Adrenal gland (tissue), 12 donors: ENCODE results near the gene RNF4. TPM values are rescaled to one million over a fixed set of nuclear protein-coding genes. Genes with fewer than 3 reads are reported as not detected.

ENCODE experiments used
- DNase-seq, 7 donors: peaks; one replicate each; pipeline ENCODE4 v3.0.0-alpha.2; 2019 to 2020
- H3K27ac ChIP-seq, 5 donors: fragments of 200-600 bp; sonication (generic) in 4 of 5; 1 replicate in 3 of 5; 2 replicates in 2 of 5; pipeline versions ENCODE4 v1.5.1 to v1.8.0; 2016 to 2020; ENCODE audit warnings: mild to moderate bottlenecking in 1 of 5
- H3K27me3 ChIP-seq: fragments of 200-600 bp; 2 replicates; pipeline ENCODE4 v1.8.0; 2021
- H3K36me3 ChIP-seq, 2 donors: fragments of 200-600 bp; replicated peaks in 1 of 2; 1 replicate in 1 of 2; 2 replicates in 1 of 2; pipeline versions ENCODE4 v1.5.1 to v1.8.0; 2018 to 2022
- H3K4me1 ChIP-seq, 2 donors: fragments of 200-600 bp; replicated peaks in 1 of 2; 1 replicate in 1 of 2; 2 replicates in 1 of 2; pipeline versions ENCODE4 v1.5.1 to v1.8.0; 2018 to 2021
- H3K4me3 ChIP-seq, 4 donors: fragments of 200-600 bp; sonication (generic) in 3 of 4; one replicate each; pipeline ENCODE4 v1.5.1; 2016 to 2018
- H3K9me3 ChIP-seq, 3 donors: fragments of 200-600 bp; sonication (generic) in 1 of 3; replicated peaks in 1 of 3; 1 replicate in 2 of 3; 2 replicates in 1 of 3; pipeline versions ENCODE4 v1.5.1 to v1.8.0; 2016 to 2021
- CTCF ChIP-seq, 6 experiments: fragments of 450-650 bp in 4 of 6; fragments of 200-600 bp in 2 of 6; sonication (generic) in 1 of 6; IDR thresholded peaks; 1 replicate in 5 of 6; 2 replicates in 1 of 6; pipeline versions ENCODE4 v1.5.1 to v1.8.0; 2016 to 2021; ENCODE audit warnings: antibody characterized with exemption in 6 of 6, mild to moderate bottlenecking in 2 of 6, moderate library complexity in 1 of 6
- POLR2A ChIP-seq, 2 donors: fragments of 450-650 bp; IDR thresholded peaks; one replicate each; pipeline ENCODE4 v1.6.1; 2017; ENCODE audit warnings: antibody characterized with exemption in 2 of 2, mild to moderate bottlenecking in 2 of 2, moderate library complexity in 1 of 2
- WGBS, 4 donors: extraction: QIAGEN DNeasy Blood & Tissue Kit in 2 of 4; methylation state at CpG; one replicate each; pipeline versions ENCODE4 v1.1.5 to v1.1.7; 2013 to 2017; 5-methylcytosine and 5-hydroxymethylcytosine counted together
- intact Hi-C, 2 donors: fragments of 100-400 bp; cut with DNase I; formaldehyde crosslinking; loops; one replicate each; pipeline versions ENCODE4 v1.14.1 to v1.15.0; 2022 to 2023
- polyA plus RNA-seq, 3 donors: library from polyadenylated mRNA; stranded (reverse); fragments of 200-250 nt in 2 of 3; fragments of 350-450 nt in 1 of 3; fragmentation: Illumina TruSeq in 1 of 3; extraction: RNeasy Lipid Tissue Mini Kit (QIAGEN cat#74804) in 1 of 3; gene quantifications; one replicate each; pipeline ENCODE4 v1.2.3, GENCODE V29; 2013 to 2014
- total RNA-seq, 9 donors: library from RNA; depleted of rRNA in 4 of 9; stranded (reverse); fragments of >200 nt in 4 of 9; fragments of 120-200 nt in 1 of 9; fragmentation: NEBNext Ultra II Directional in 1 of 9; extraction: Animal tissue kit (Norgen Biotek cat#: 25700) in 1 of 9; gene quantifications; one replicate each; pipeline versions ENCODE4 v1.1.0 to v1.2.4, GENCODE V29; 2013 to 2023
- donor health status: healthy with polysubstance abuse.
- donor health status: Bipolar disorder and iron deficiency.
- donor health status: DM: yes; HTN: yes; CAD: no.
- donor health status: DM: no; HTN: no; CAD: no.
- donor health status: DM: no; HTN: no; CAD: no.
- donor health status: DM: yes; HTN: yes; CAD: no.

Gene RNF4
- total and polyA plus RNA-seq, 12 donors = 14.5 to 84.1 (median 49.9) TPM

GRCh38 chr4:2441393-2442174 is 27.3 kb upstream of the RNF4 start:
- H3K27me3 ChIP-seq = no peaks in the 10 kb centered on the region
- intact Hi-C loops = loop anchor here (5.0 kb wide), 1 partner anchor 224 kb away; no protein-coding TSS in a partner anchor
- peak; percentile 40 to 78 (median 65) for DNase-seq
- no peak overlapping the region for H3K27ac ChIP-seq
- H3K9me3 ChIP-seq = no peaks in the 10 kb centered on the region
- TF ChIP-seq POLR2A (IDR thresholded peaks at IDR 0.05) = no peak
- peak; percentile 48 to 76 (median 68) for TF ChIP-seq CTCF (IDR thresholded peaks at IDR 0.05)
- 45 to 61% (median 54%) methylated on average over 9 to 14 of the region's 14 CpGs for WGBS, 4 donors
- H3K36me3 ChIP-seq = no peaks in the 10 kb centered on the region
- no peak overlapping the region for H3K4me3 ChIP-seq
- no peaks in the 10 kb centered on the region for H3K4me1 ChIP-seq

DNA sequence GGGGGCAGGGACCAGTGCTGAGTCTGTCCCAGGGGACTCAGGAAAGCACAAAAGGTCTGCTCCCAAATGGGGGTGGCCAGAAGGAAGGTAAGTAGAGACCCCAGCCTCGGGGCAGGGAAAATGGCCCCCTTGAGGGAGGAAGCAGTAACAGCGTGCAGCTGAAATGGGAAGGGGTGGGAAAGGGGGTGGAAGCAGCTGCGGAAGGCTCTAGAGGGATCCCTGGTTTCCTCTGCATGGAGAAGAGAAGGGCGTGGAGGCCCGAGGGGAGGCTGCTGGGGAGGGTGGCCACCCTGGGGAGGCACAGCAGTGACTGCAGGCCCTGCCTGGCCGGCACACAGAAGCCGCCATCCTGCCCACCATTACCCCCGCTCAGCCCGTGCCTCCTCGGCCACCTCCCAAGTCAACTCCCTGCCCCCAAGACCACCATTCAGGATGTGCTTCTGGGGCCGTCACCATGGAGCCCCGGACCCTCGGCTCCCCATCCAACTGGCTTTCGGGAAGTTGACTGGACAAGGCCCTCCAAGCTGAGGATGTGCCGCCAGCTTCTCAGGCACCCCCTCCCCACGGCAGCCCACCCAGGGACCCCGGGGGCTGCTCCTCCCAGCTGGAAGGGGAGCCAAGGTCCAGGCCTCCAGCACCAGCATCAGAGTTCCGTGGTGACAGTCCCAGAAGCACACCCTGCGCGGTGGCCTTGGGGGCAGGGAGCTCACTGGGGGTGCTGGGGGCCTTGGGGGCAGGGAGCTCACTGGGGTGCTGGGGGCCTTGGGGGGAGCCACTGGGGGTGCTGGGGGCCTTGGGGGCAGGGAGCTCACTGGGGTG is 26.5 kb upstream of the RNF4 start:
- no peaks in the 10 kb centered on the region for H3K4me1 ChIP-seq
- DNase-seq = no peak
- no peak for TF ChIP-seq CTCF (IDR thresholded peaks at IDR 0.05)
- no peak for TF ChIP-seq POLR2A (IDR thresholded peaks at IDR 0.05)
- intact Hi-C loops = loop anchor here (5.0 kb wide), 1 partner anchor 225 kb away; no protein-coding TSS in a partner anchor
- no peak overlapping the region for H3K27ac ChIP-seq
- 73 to 80% (median 75%) methylated on average over 10 to 20 of the region's 20 CpGs for WGBS, 4 donors
- no peak overlapping the region for H3K4me3 ChIP-seq
- H3K36me3 ChIP-seq = no peaks in the 10 kb centered on the region
- H3K9me3 ChIP-seq = no peaks in the 10 kb centered on the region
- no peaks in the 10 kb centered on the region for H3K27me3 ChIP-seq

- H3K4me3 ChIP-seq = no peak overlapping the region
- no peak for TF ChIP-seq CTCF (IDR thresholded peaks at IDR 0.05)
- TF ChIP-seq POLR2A (IDR thresholded peaks at IDR 0.05) = no peak
- H3K4me1 ChIP-seq = no peaks in the 10 kb centered on the region
- H3K27me3 ChIP-seq = no peaks in the 10 kb centered on the region
- H3K27ac ChIP-seq = no peak overlapping the region
- H3K36me3 ChIP-seq = no peaks in the 10 kb centered on the region
- intact Hi-C loops = loop anchor here (5.0 kb wide), 1 partner anchor 226 kb away; no protein-coding TSS in a partner anchor
- WGBS, 4 donors = 81 to 86% (median 84%) methylated on average over 7 to 20 of the region's 20 CpGs
- no peak for DNase-seq
- H3K9me3 ChIP-seq = no peaks in the 10 kb centered on the region
Observed at GRCh38 chr4:2443061-2443730, 25.7 kb upstream of the RNF4 start.
